DND-41 (cell line): Measurements from ENCODE around the gene ETNK2.

ENCODE experiments used
- CTCF ChIP-seq: IDR thresholded peaks from 2 replicates; pipeline ENCODE4 v1.5.1; 2012; ENCODE audit warnings: borderline replicate concordance, low read length, moderate library complexity, mild to moderate bottlenecking; ENCODE audit not compliant: poor library complexity, severe bottlenecking; ENCODE audit errors: extremely low read depth
- EZH2 ChIP-seq: IDR thresholded peaks from 3 replicates; pipeline ENCODE4 v1.6.1; 2012; ENCODE audit warnings: borderline replicate concordance, low read depth, mild to moderate bottlenecking, moderate library complexity, low read length, inconsistent platforms; ENCODE audit not compliant: severe bottlenecking

DNA sequence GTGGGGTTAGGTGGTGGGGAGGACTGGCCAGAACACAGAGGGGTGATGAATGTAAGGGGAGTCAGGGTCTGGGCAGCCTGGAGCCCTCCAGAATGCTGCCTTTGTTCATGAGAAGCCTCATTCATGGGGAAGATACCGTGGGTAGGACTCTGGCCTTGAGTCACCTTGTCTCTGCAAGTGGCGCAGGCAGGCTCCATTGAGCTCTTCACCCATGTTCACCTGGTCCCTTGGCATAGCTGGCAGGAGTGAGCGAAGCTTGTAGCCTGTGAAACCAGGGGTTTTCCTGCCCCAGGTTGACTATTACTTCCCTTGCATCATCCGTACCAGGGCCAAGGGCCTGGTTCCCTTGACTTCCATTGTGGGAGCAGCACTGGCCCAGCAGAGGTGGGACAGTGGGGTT is 53.2 kb downstream of the ETNK2 start:
- TF ChIP-seq CTCF = no peak
- no peak for TF ChIP-seq EZH2
